Naive B cell (primary cell): ENCODE data around the gene TRIM58. TPM values are rescaled to one million over a fixed set of nuclear protein-coding genes. Genes with fewer than 3 reads are reported as not detected.

Experiments
- ATAC-seq, 2 donors: fragments of 150-1000 bp; cut with Tn5 transposase; 2 replicates each; pipeline ENCODE4 v1.10.0; 2021; ENCODE audit warnings: low read depth in 2 of 2, mild to moderate bottlenecking in 2 of 2, moderate library complexity in 2 of 2
- DNase-seq: peaks from one replicate; pipeline ENCODE4 v3.0.0; 2022
- H3K27ac Mint-ChIP-seq, 6 donors: one replicate each; pipeline ENCODE4 v1.8.0; 2020 to 2022; ENCODE audit warnings: mild to moderate bottlenecking in 6 of 6, mixed read lengths in 6 of 6, moderate library complexity in 5 of 6, inconsistent platforms in 2 of 6
- H3K27me3 Mint-ChIP-seq, 3 donors: one replicate each; pipeline ENCODE4 v1.8.0; 2021 to 2022; ENCODE audit warnings: mixed read lengths in 3 of 3, mild to moderate bottlenecking in 1 of 3
- H3K36me3 Mint-ChIP-seq, 2 donors: one replicate each; pipeline ENCODE4 v1.8.0; 2020 to 2022; ENCODE audit warnings: mixed read lengths in 2 of 2, inconsistent platforms in 1 of 2, mild to moderate bottlenecking in 1 of 2
- H3K4me1 Mint-ChIP-seq, 3 donors: one replicate each; pipeline ENCODE4 v1.8.0; 2020 to 2022; ENCODE audit warnings: mixed read lengths in 3 of 3, inconsistent platforms in 1 of 3, mild to moderate bottlenecking in 1 of 3, moderate library complexity in 1 of 3
- H3K4me3 Mint-ChIP-seq, 8 donors: one replicate each; pipeline ENCODE4 v1.8.0; 2020 to 2022; ENCODE audit warnings: mild to moderate bottlenecking in 8 of 8, mixed read lengths in 8 of 8, moderate library complexity in 8 of 8, inconsistent platforms in 2 of 8
- H3K9me3 Mint-ChIP-seq, 7 donors: one replicate each; pipeline ENCODE4 v1.8.0; 2020 to 2022; ENCODE audit warnings: mixed read lengths in 7 of 7, mild to moderate bottlenecking in 5 of 7, inconsistent platforms in 2 of 7, moderate library complexity in 1 of 7
- polyA plus RNA-seq, 6 donors: library from polyadenylated mRNA; unstranded; fragments of 300-500 nt; fragmentation: Illumina TruSeq; gene quantifications; one replicate each; pipeline ENCODE4 v1.2.3, GENCODE V29; 2021; ENCODE audit warnings: low read depth in 6 of 6

Gene TRIM58
- polyA plus RNA-seq: 1 to 10 TPM; 2.2 to 6.2 (median 4.7) TPM

GRCh38 chr1:247857069-247857984, at the start of gene TRIM58:
Gene TRIM58, plus strand, starts transcription at chr1:247857187. Its CDS starts 60 bp downstream, at chr1:247857247.
- ATAC-seq: peak; percentile 86 to 87
- peaks cover 11 to 16% (median 16%) of the 10 kb centered on the region in 3 donors for H3K4me1 Mint-ChIP-seq
- H3K27me3 Mint-ChIP-seq: peaks cover 0 to 16% (median 3%) of the 10 kb centered on the region in 3 donors
- peaks cover 0 to 6% (median 0%) of the 10 kb centered on the region in 7 donors for H3K9me3 Mint-ChIP-seq
- peak within 1 kb of the TSS; percentile 86 to 96 (median 90) for H3K4me3 Mint-ChIP-seq
- peak; percentile 56 for DNase-seq
- no peaks in the 10 kb centered on the region for H3K36me3 Mint-ChIP-seq
- peak within 1 kb of the TSS in 4 of 6 donors; percentile 57 to 92 (median 76) for H3K27ac Mint-ChIP-seq

- no peaks in the 10 kb centered on the region for H3K27me3 Mint-ChIP-seq
- H3K4me1 Mint-ChIP-seq: no peaks in the 10 kb centered on the region
- H3K4me3 Mint-ChIP-seq: no peak overlapping the region
- ATAC-seq (no peak), DNase-seq (no peak)
- no peaks in the 10 kb centered on the region for H3K36me3 Mint-ChIP-seq
- no peaks in the 10 kb centered on the region for H3K9me3 Mint-ChIP-seq
- no peak overlapping the region for H3K27ac Mint-ChIP-seq
These were observed 44.4 kb upstream of the TRIM58 start for GRCh38 chr1:247812637-247813036.

GRCh38 chr1:247822060-247822459, 34.9 kb upstream of the TRIM58 start:
- Mint-ChIP-seq H3K36me3 (no peaks in the 10 kb centered on the region), H3K27me3 (no peaks in the 10 kb centered on the region), H3K4me1 (no peaks in the 10 kb centered on the region), H3K4me3 (no peak overlapping the region), H3K9me3 (no peaks in the 10 kb centered on the region), H3K27ac (no peak overlapping the region)
- DNase-seq (no peak), ATAC-seq (no peak)

GRCh38 chr1:247824023-247824422, 33.0 kb upstream of the TRIM58 start, which contains the start of gene OR14A16:
Gene OR14A16, minus strand, starts transcription at chr1:247824119. Its CDS starts 8,390 bp downstream, at chr1:247815729.
- Mint-ChIP-seq H3K9me3 (no peaks in the 10 kb centered on the region), H3K27ac (no peak within 1 kb of the TSS), H3K27me3 (peaks cover 0 to 3% (median 0%) of the 10 kb centered on the region in 3 donors), H3K36me3 (no peaks in the 10 kb centered on the region), H3K4me1 (no peaks in the 10 kb centered on the region), H3K4me3 (no peak within 1 kb of the TSS)
- ATAC-seq (peak in 1 of 2 donors; percentile 20), DNase-seq (no peak)

- H3K27me3 Mint-ChIP-seq: peaks cover 0 to 3% (median 0%) of the 10 kb centered on the region in 3 donors
- no peaks in the 10 kb centered on the region for H3K36me3 Mint-ChIP-seq
- H3K9me3 Mint-ChIP-seq: no peaks in the 10 kb centered on the region
- no peak for ATAC-seq
- H3K4me3 Mint-ChIP-seq: no peak overlapping the region
- H3K27ac Mint-ChIP-seq: no peak overlapping the region
- no peak for DNase-seq
- H3K4me1 Mint-ChIP-seq: no peaks in the 10 kb centered on the region
These were observed 31.6 kb upstream of the TRIM58 start for GRCh38 chr1:247825362-247825761.

- no peaks in the 10 kb centered on the region for H3K4me1 Mint-ChIP-seq
- DNase-seq (no peak), ATAC-seq (no peak)
- H3K9me3 Mint-ChIP-seq: no peaks in the 10 kb centered on the region
- H3K36me3 Mint-ChIP-seq: no peaks in the 10 kb centered on the region
- H3K4me3 Mint-ChIP-seq: no peak overlapping the region
- H3K27ac Mint-ChIP-seq: no peak overlapping the region
- H3K27me3 Mint-ChIP-seq: peaks cover 6 to 10% (median 9%) of the 10 kb centered on the region in 3 donors
These were observed 27.3 kb upstream of the TRIM58 start for GRCh38 chr1:247829656-247830055.

GRCh38 chr1:247833601-247834000, 23.4 kb upstream of the TRIM58 start:
- ATAC-seq (no peak), DNase-seq (no peak)
- H3K36me3 Mint-ChIP-seq: no peaks in the 10 kb centered on the region
- no peaks in the 10 kb centered on the region for H3K9me3 Mint-ChIP-seq
- H3K4me1 Mint-ChIP-seq: no peaks in the 10 kb centered on the region
- H3K4me3 Mint-ChIP-seq: no peak overlapping the region
- H3K27ac Mint-ChIP-seq: no peak overlapping the region
- peaks cover 6 to 14% (median 10%) of the 10 kb centered on the region in 3 donors for H3K27me3 Mint-ChIP-seq

GRCh38 chr1:247840818-247841217, 16.2 kb upstream of the TRIM58 start:
- DNase-seq (no peak), ATAC-seq (no peak)
- H3K27ac Mint-ChIP-seq: no peak overlapping the region
- no peaks in the 10 kb centered on the region for H3K9me3 Mint-ChIP-seq
- H3K4me3 Mint-ChIP-seq: no peak overlapping the region
- no peaks in the 10 kb centered on the region for H3K36me3 Mint-ChIP-seq
- H3K27me3 Mint-ChIP-seq: peaks cover 0 to 7% (median 0%) of the 10 kb centered on the region in 3 donors
- no peaks in the 10 kb centered on the region for H3K4me1 Mint-ChIP-seq

GRCh38 chr1:247841796-247842195, 15.2 kb upstream of the TRIM58 start, which contains the start of gene OR11L1:
Gene OR11L1, minus strand, starts transcription at chr1:247841896. Its CDS starts 0 bp downstream, at chr1:247841896.
- Mint-ChIP-seq H3K36me3 (no peaks in the 10 kb centered on the region), H3K27me3 (peaks cover 0 to 2% (median 0%) of the 10 kb centered on the region in 3 donors), H3K4me1 (no peaks in the 10 kb centered on the region), H3K9me3 (no peaks in the 10 kb centered on the region), H3K4me3 (no peak within 1 kb of the TSS), H3K27ac (no peak within 1 kb of the TSS)
- ATAC-seq (no peak), DNase-seq (no peak)

GRCh38 chr1:247843411-247843810, 13.6 kb upstream of the TRIM58 start:
- H3K4me1 Mint-ChIP-seq: no peaks in the 10 kb centered on the region
- no peak for ATAC-seq
- H3K27me3 Mint-ChIP-seq: no peaks in the 10 kb centered on the region
- H3K4me3 Mint-ChIP-seq: no peak overlapping the region
- H3K36me3 Mint-ChIP-seq: no peaks in the 10 kb centered on the region
- no peaks in the 10 kb centered on the region for H3K9me3 Mint-ChIP-seq
- no peak for DNase-seq
- H3K27ac Mint-ChIP-seq: no peak overlapping the region

- no peaks in the 10 kb centered on the region for H3K36me3 Mint-ChIP-seq
- no peaks in the 10 kb centered on the region for H3K27me3 Mint-ChIP-seq
- no peak overlapping the region for H3K4me3 Mint-ChIP-seq
- no peak for DNase-seq
- H3K4me1 Mint-ChIP-seq: no peaks in the 10 kb centered on the region
- no peak for ATAC-seq
- H3K9me3 Mint-ChIP-seq: no peaks in the 10 kb centered on the region
- no peak overlapping the region for H3K27ac Mint-ChIP-seq
These were observed 11.8 kb upstream of the TRIM58 start for GRCh38 chr1:247845011-247845692.

- Mint-ChIP-seq H3K27me3 (no peaks in the 10 kb centered on the region), H3K4me1 (no peaks in the 10 kb centered on the region), H3K9me3 (no peaks in the 10 kb centered on the region), H3K36me3 (no peaks in the 10 kb centered on the region), H3K4me3 (no peak overlapping the region), H3K27ac (no peak overlapping the region)
- DNase-seq (no peak), ATAC-seq (no peak)
These were observed 11.3 kb upstream of the TRIM58 start for GRCh38 chr1:247845693-247846017.

- Mint-ChIP-seq H3K27me3 (no peaks in the 10 kb centered on the region), H3K27ac (no peak overlapping the region), H3K9me3 (peaks cover 0 to 6% (median 0%) of the 10 kb centered on the region in 7 donors), H3K4me3 (no peak overlapping the region), H3K36me3 (no peaks in the 10 kb centered on the region), H3K4me1 (peaks cover 0 to 6% (median 0%) of the 10 kb centered on the region in 3 donors)
- DNase-seq (no peak), ATAC-seq (no peak)
These were observed 8.6 kb upstream of the TRIM58 start for GRCh38 chr1:247848346-247848745.

GRCh38 chr1:247849616-247850015, 7.4 kb upstream of the TRIM58 start:
- Mint-ChIP-seq H3K9me3 (peaks cover 0 to 6% (median 0%) of the 10 kb centered on the region in 7 donors), H3K36me3 (no peaks in the 10 kb centered on the region), H3K4me1 (peaks cover 0 to 6% (median 0%) of the 10 kb centered on the region in 3 donors), H3K27me3 (no peaks in the 10 kb centered on the region), H3K27ac (no peak overlapping the region), H3K4me3 (no peak overlapping the region)
- ATAC-seq (no peak), DNase-seq (no peak)
